KG1 (cell line): Measurements from ENCODE around the gene ARHGEF7.

Source experiments
- DNase-seq: peaks from one replicate; lab custom pipeline; 2025; lab: John Stamatoyannopoulos, UW

The ARHGEF7 gene

GRCh38 chr13:111139873-111140561 is 24.9 kb downstream of the ARHGEF7 start:
- DNase-seq, result no peak

- no peak for DNase-seq
These were observed 25.5 kb downstream of the ARHGEF7 start for GRCh38 chr13:111140562-111141105.

- no peak for DNase-seq
These were observed 27.4 kb downstream of the ARHGEF7 start for GRCh38 chr13:111142472-111142871.

GRCh38 chr13:111143865-111144540 is 28.9 kb downstream of the ARHGEF7 start:
- DNase-seq, result no peak

- DNase-seq, result no peak
These were observed 30.0 kb downstream of the ARHGEF7 start for GRCh38 chr13:111145071-111145470.

- DNase-seq, result no peak
These were observed 30.4 kb downstream of the ARHGEF7 start for GRCh38 chr13:111145506-111145905.

- no peak for DNase-seq
These were observed 37.7 kb downstream of the ARHGEF7 start for GRCh38 chr13:111152844-111153243.

GRCh38 chr13:111153279-111153976 is 38.3 kb downstream of the ARHGEF7 start:
- DNase-seq, result peak; percentile 86

GRCh38 chr13:111153977-111154332 is 38.8 kb downstream of the ARHGEF7 start:
- DNase-seq, result peak; percentile 32

- DNase-seq, result no peak
These were observed 41.3 kb downstream of the ARHGEF7 start for GRCh38 chr13:111156421-111156820.

GRCh38 chr13:111158136-111158805 is 43.2 kb downstream of the ARHGEF7 start:
- DNase-seq, result no peak

- no peak for DNase-seq
These were observed 44.5 kb downstream of the ARHGEF7 start for GRCh38 chr13:111159362-111160320.

- DNase-seq, result no peak
These were observed 45.5 kb downstream of the ARHGEF7 start for GRCh38 chr13:111160648-111161047.

- no peak for DNase-seq
These were observed 46.8 kb downstream of the ARHGEF7 start for GRCh38 chr13:111161601-111162600.

GRCh38 chr13:111165241-111166010 is 50.3 kb downstream of the ARHGEF7 start:
- DNase-seq, result no peak

GRCh38 chr13:111166882-111167675 is 52.0 kb downstream of the ARHGEF7 start:
- DNase-seq, result no peak

GRCh38 chr13:111168107-111168506 is 53.0 kb downstream of the ARHGEF7 start:
- no peak for DNase-seq

- DNase-seq, result no peak
These were observed 56.0 kb downstream of the ARHGEF7 start for GRCh38 chr13:111171112-111171511.
